Astrocyte (in vitro differentiated cells and primary cell): ENCODE results near the gene ARHGAP26. TPM values are rescaled to one million over a fixed set of nuclear protein-coding genes. Genes with fewer than 3 reads are reported as not detected.

Source experiments
- DNase-seq: peaks from one replicate; pipeline ENCODE4 v3.0.0-alpha.2; 2010; ENCODE audit warnings: low read depth
- FAIRE-seq: peaks from 2 replicates; lab custom pipeline; 2011; peaks lifted over from hg19 to GRCh38; lab: Jason Lieb, UNC
- H2AFZ ChIP-seq: 2 replicates; pipeline ENCODE4 v1.6.0; 2012; ENCODE audit warnings: low read depth, low read length, inconsistent platforms
- H3K27ac ChIP-seq: 2 replicates; pipeline ENCODE4 v1.5.1; 2011; ENCODE audit warnings: low read depth, low read length, inconsistent platforms
- H3K27me3 ChIP-seq: 2 replicates; pipeline ENCODE4 v1.6.0; 2011; ENCODE audit warnings: low read length, inconsistent platforms; ENCODE audit not compliant: insufficient read depth
- H3K36me3 ChIP-seq: 2 replicates; pipeline ENCODE4 v1.5.1; 2011; ENCODE audit warnings: low read length, inconsistent platforms; ENCODE audit not compliant: insufficient read depth
- H3K4me1 ChIP-seq: 2 replicates; pipeline ENCODE4 v1.5.1; 2011; ENCODE audit warnings: low read length, inconsistent platforms; ENCODE audit not compliant: insufficient read depth
- H3K4me2 ChIP-seq: 2 replicates; pipeline ENCODE4 v1.6.0; 2012; ENCODE audit warnings: low read length, inconsistent platforms
- H3K4me3 ChIP-seq: 2 replicates; pipeline ENCODE4 v1.5.1; 2011; ENCODE audit warnings: low read depth, mild to moderate bottlenecking, low read length, inconsistent platforms; ENCODE audit not compliant: insufficient read depth
- H3K79me2 ChIP-seq: 2 replicates; pipeline ENCODE4 v1.6.0; 2012; ENCODE audit warnings: mild to moderate bottlenecking, low read length, inconsistent platforms; ENCODE audit not compliant: insufficient read depth
- H3K9ac ChIP-seq: 2 replicates; pipeline ENCODE4 v1.6.0; 2012; ENCODE audit warnings: mild to moderate bottlenecking, low read length, inconsistent platforms
- H3K9me3 ChIP-seq: 2 replicates; pipeline ENCODE4 v1.5.1; 2012; ENCODE audit warnings: low read depth, mild to moderate bottlenecking, low read length, inconsistent platforms; ENCODE audit not compliant: insufficient read depth
- H4K20me1 ChIP-seq: 2 replicates; pipeline ENCODE4 v1.6.0; 2012; ENCODE audit warnings: low read length, inconsistent platforms; ENCODE audit not compliant: insufficient read depth
- H3K27ac Mint-ChIP-seq: one replicate; pipeline ENCODE4 v1.8.0; 2021; ENCODE audit warnings: mild to moderate bottlenecking, mixed read lengths; ENCODE audit not compliant: unreplicated experiment
- H3K27me3 Mint-ChIP-seq: one replicate; pipeline ENCODE4 v1.8.0; 2021; ENCODE audit warnings: low read depth, mixed read lengths; ENCODE audit not compliant: unreplicated experiment
- H3K36me3 Mint-ChIP-seq: one replicate; pipeline ENCODE4 v1.8.0; 2021; ENCODE audit warnings: low read depth, mixed read lengths; ENCODE audit not compliant: unreplicated experiment
- H3K4me1 Mint-ChIP-seq: one replicate; pipeline ENCODE4 v1.8.0; 2021; ENCODE audit warnings: low read depth, mixed read lengths; ENCODE audit not compliant: unreplicated experiment
- H3K4me3 Mint-ChIP-seq: one replicate; pipeline ENCODE4 v1.8.0; 2021; ENCODE audit warnings: mild to moderate bottlenecking, moderate library complexity, mixed read lengths; ENCODE audit not compliant: unreplicated experiment
- H3K9me3 Mint-ChIP-seq: one replicate; pipeline ENCODE4 v1.8.0; 2021; ENCODE audit warnings: mild to moderate bottlenecking, mixed read lengths; ENCODE audit not compliant: unreplicated experiment
- CTCF ChIP-seq: IDR thresholded peaks from 2 replicates; pipeline ENCODE4 v1.5.1; 2011; ENCODE audit warnings: low read depth, mild to moderate bottlenecking, inconsistent platforms, low read length, moderate library complexity; ENCODE audit not compliant: insufficient read depth
- EZH2 ChIP-seq: IDR thresholded peaks from 2 replicates; pipeline ENCODE4 v1.6.1; 2012; ENCODE audit warnings: mild to moderate bottlenecking, low read length, inconsistent platforms; ENCODE audit not compliant: insufficient read depth
- total RNA-seq: library from RNA; stranded (reverse); gene quantifications from 2 replicates; pipeline ENCODE4 v1.2.1, GENCODE V29; 2021

Gene ARHGAP26
- total RNA-seq, 1 donor from 2014 or later, result 5.6 TPM

- no peak overlapping the region for H3K27ac ChIP-seq
- DNase-seq (no peak), FAIRE-seq (no peak)
- no peaks in the 10 kb centered on the region for H3K36me3 ChIP-seq
- no peaks in the 10 kb centered on the region for H3K9me3 ChIP-seq
- H3K9me3 Mint-ChIP-seq, result no peaks in the 10 kb centered on the region
- TF ChIP-seq EZH2 (no peak), CTCF (no peak)
- H3K4me2 ChIP-seq, result no peak overlapping the region
- no peak overlapping the region for H3K27ac Mint-ChIP-seq
- H3K4me1 Mint-ChIP-seq, result peaks cover 12% of the 10 kb centered on the region
- no peak overlapping the region for H3K4me3 Mint-ChIP-seq
- H3K27me3 ChIP-seq, result no peaks in the 10 kb centered on the region
- H3K36me3 Mint-ChIP-seq, result no peaks in the 10 kb centered on the region
- peaks cover 8% of the 10 kb centered on the region for H3K4me1 ChIP-seq
- H4K20me1 ChIP-seq, result no peaks in the 10 kb centered on the region
- H3K79me2 ChIP-seq, result no peaks in the 10 kb centered on the region
- no peaks in the 10 kb centered on the region for H3K27me3 Mint-ChIP-seq
- H3K9ac ChIP-seq, result no peak overlapping the region
- no peak overlapping the region for H3K4me3 ChIP-seq
- no peak overlapping the region for H2AFZ ChIP-seq
Observed at GRCh38 chr5:142920849-142921612, 150.9 kb downstream of the ARHGAP26 start.

- Histone ChIP-seq H3K4me2 (no peak overlapping the region), H3K9ac (no peak overlapping the region), H4K20me1 (no peaks in the 10 kb centered on the region), H3K4me3 (no peak overlapping the region), H2AFZ (no peak overlapping the region), H3K79me2 (no peaks in the 10 kb centered on the region), H3K36me3 (no peaks in the 10 kb centered on the region), H3K4me1 (peaks cover 13% of the 10 kb centered on the region), H3K27ac (no peak overlapping the region), H3K27me3 (no peaks in the 10 kb centered on the region), H3K9me3 (no peaks in the 10 kb centered on the region)
- Mint-ChIP-seq H3K4me1 (peaks cover 13% of the 10 kb centered on the region), H3K4me3 (no peak overlapping the region), H3K27ac (no peak overlapping the region), H3K9me3 (no peaks in the 10 kb centered on the region), H3K36me3 (no peaks in the 10 kb centered on the region), H3K27me3 (no peaks in the 10 kb centered on the region)
- peak; percentile 43 for TF ChIP-seq CTCF
- no peak for TF ChIP-seq EZH2
- FAIRE-seq (peak; percentile 92), DNase-seq (peak; percentile 35)
Observed at GRCh38 chr5:142922223-142922952, 152.2 kb downstream of the ARHGAP26 start.
